Osteocyte (in vitro differentiated cells): Measurements from ENCODE around the gene ATE1. TPM values are rescaled to one million over a fixed set of nuclear protein-coding genes. Genes with fewer than 3 reads are reported as not detected.

Source experiments
- DNase-seq: peaks from one replicate; pipeline ENCODE4 v3.0.0; 2021; ENCODE audit warnings: mixed read lengths; ENCODE audit not compliant: unreplicated experiment; ENCODE audit errors: extremely low spot score
- H3K27ac Mint-ChIP-seq: one replicate; pipeline ENCODE4 v1.8.0; 2021; ENCODE audit warnings: mild to moderate bottlenecking, mixed read lengths; ENCODE audit not compliant: unreplicated experiment
- H3K27me3 Mint-ChIP-seq: one replicate; pipeline ENCODE4 v1.8.0; 2021; ENCODE audit warnings: mixed read lengths; ENCODE audit not compliant: unreplicated experiment
- H3K36me3 Mint-ChIP-seq: one replicate; pipeline ENCODE4 v1.8.0; 2021; ENCODE audit warnings: mixed read lengths; ENCODE audit not compliant: unreplicated experiment
- H3K4me1 Mint-ChIP-seq: one replicate; pipeline ENCODE4 v1.8.0; 2021; ENCODE audit warnings: mixed read lengths; ENCODE audit not compliant: unreplicated experiment
- H3K4me3 Mint-ChIP-seq: one replicate; pipeline ENCODE4 v1.8.0; 2021; ENCODE audit warnings: mild to moderate bottlenecking, moderate library complexity, mixed read lengths; ENCODE audit not compliant: unreplicated experiment
- H3K9me3 Mint-ChIP-seq: one replicate; pipeline ENCODE4 v1.8.0; 2021; ENCODE audit warnings: mixed read lengths; ENCODE audit not compliant: unreplicated experiment
- CTCF ChIP-seq: fragments of 200-600 bp; sonication (generic); IDR thresholded peaks from 2 replicates; pipeline ENCODE4 v1.5.0; 2021; ENCODE audit warnings: antibody characterized with exemption, mild to moderate bottlenecking, moderate library complexity
- total RNA-seq: library from RNA; stranded (reverse); gene quantifications from 2 replicates; pipeline ENCODE4 v1.2.1, GENCODE V29; 2021

The ATE1 gene
- total RNA-seq, 1 donor from 2014 or later = 29.0 TPM

- Mint-ChIP-seq H3K4me1 (no peaks in the 10 kb centered on the region), H3K27ac (no peak overlapping the region), H3K4me3 (no peak overlapping the region), H3K9me3 (no peaks in the 10 kb centered on the region), H3K36me3 (no peaks in the 10 kb centered on the region), H3K27me3 (peaks cover 4% of the 10 kb centered on the region)
- no peak for TF ChIP-seq CTCF
- DNase-seq = no peak
Observed at GRCh38 chr10:121724282-121724681, 203.5 kb downstream of the ATE1 start.

GRCh38 chr10:121722665-121723064 is 205.2 kb downstream of the ATE1 start:
- no peak overlapping the region for H3K27ac Mint-ChIP-seq
- peaks cover 4% of the 10 kb centered on the region for H3K27me3 Mint-ChIP-seq
- no peak overlapping the region for H3K4me3 Mint-ChIP-seq
- no peak for TF ChIP-seq CTCF
- no peak for DNase-seq
- H3K4me1 Mint-ChIP-seq = no peaks in the 10 kb centered on the region
- no peaks in the 10 kb centered on the region for H3K36me3 Mint-ChIP-seq
- peaks cover 8% of the 10 kb centered on the region for H3K9me3 Mint-ChIP-seq

DNA sequence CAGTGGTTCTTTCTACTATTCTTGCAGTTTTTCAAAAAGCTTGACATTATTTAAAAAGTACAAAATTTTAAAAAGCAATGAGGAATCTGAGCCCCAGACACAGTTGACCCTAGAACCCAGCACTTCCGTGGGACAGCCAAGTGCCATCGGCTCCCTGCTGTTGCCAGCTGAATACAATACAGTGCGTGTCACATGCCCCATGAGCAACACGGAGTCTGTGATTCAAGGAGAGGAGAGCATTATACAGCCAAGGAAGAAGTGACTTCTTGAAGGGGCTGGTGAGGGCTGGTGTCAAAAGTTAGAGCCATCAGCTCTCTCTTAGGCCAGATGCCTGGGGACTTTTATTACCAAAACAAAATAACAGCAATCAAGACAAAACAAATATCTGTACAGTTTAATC is 206.6 kb downstream of the ATE1 start:
- no peak for TF ChIP-seq CTCF
- no peak overlapping the region for H3K4me3 Mint-ChIP-seq
- peaks cover 8% of the 10 kb centered on the region for H3K9me3 Mint-ChIP-seq
- H3K36me3 Mint-ChIP-seq = no peaks in the 10 kb centered on the region
- peaks cover 4% of the 10 kb centered on the region for H3K27me3 Mint-ChIP-seq
- H3K4me1 Mint-ChIP-seq = no peaks in the 10 kb centered on the region
- DNase-seq = no peak
- H3K27ac Mint-ChIP-seq = no peak overlapping the region

- Mint-ChIP-seq H3K27me3 (no peaks in the 10 kb centered on the region), H3K4me1 (peaks cover 3% of the 10 kb centered on the region), H3K4me3 (no peak overlapping the region), H3K9me3 (peaks cover 20% of the 10 kb centered on the region), H3K27ac (no peak overlapping the region), H3K36me3 (no peaks in the 10 kb centered on the region)
- no peak for TF ChIP-seq CTCF
- DNase-seq = no peak
Observed at GRCh38 chr10:121715969-121716368, 211.9 kb downstream of the ATE1 start.

GRCh38 chr10:121715076-121715475 is 212.8 kb downstream of the ATE1 start:
- H3K27me3 Mint-ChIP-seq = no peaks in the 10 kb centered on the region
- no peak for TF ChIP-seq CTCF
- DNase-seq = no peak

More at GRCh38 chr10:121715076-121715475, 212.8 kb downstream of the ATE1 start:
- H3K4me3 Mint-ChIP-seq = no peak overlapping the region
- no peaks in the 10 kb centered on the region for H3K36me3 Mint-ChIP-seq
- peaks cover 8% of the 10 kb centered on the region for H3K4me1 Mint-ChIP-seq
- no peak overlapping the region for H3K27ac Mint-ChIP-seq
- H3K9me3 Mint-ChIP-seq = peaks cover 20% of the 10 kb centered on the region
